GM12878 (cell line): ENCODE data around the gene VPS52. TPM values are rescaled to one million over a fixed set of nuclear protein-coding genes. Genes with fewer than 3 reads are reported as not detected.
A peak's percentile ranks its signal among the peaks of the same experiment; 100 is the strongest.

ENCODE experiments used
- ATAC-seq: fragments of 200-7000 bp; cut with Tn5 transposase; 3 replicates; pipeline ENCODE4 v1.9.1; 2020; ENCODE audit warnings: mild to moderate bottlenecking, moderate library complexity
- BruUV-seq: library from RNA; stranded (reverse); fragments of 400-500 nt; replicated peaks from 2 replicates; lab custom pipeline; 2021; lab: Mats Ljungman, UMichigan
- CTCF ChIA-PET: fragments of 300-600 bp; sonication (Branson Sonifier 250); formaldehyde crosslinking; extraction: SDS; loops from one replicate; lab custom pipeline; 2021; ENCODE audit warnings: inconsistent platforms; lab: Yijun Ruan, JAX
- POLR2A ChIA-PET: fragments of 350-600 bp; formaldehyde crosslinking; extraction: SDS; loops from one replicate; lab custom pipeline; 2021; ENCODE audit warnings: inconsistent platforms; lab: Charles Lee
- RAD21 ChIA-PET: fragments of 300-600 bp; sonication (Branson Sonifier 250); formaldehyde crosslinking; loops from one replicate; lab custom pipeline; 2023; ENCODE audit warnings: antibody characterized with exemption; ENCODE audit not compliant: unreplicated experiment; lab: Charles Lee
- SMC1A ChIA-PET: fragments of 300-600 bp; sonication (Branson Sonifier 250); formaldehyde crosslinking; loops from one replicate; lab custom pipeline; 2023; ENCODE audit not compliant: unreplicated experiment, uncharacterized antibody; lab: Charles Lee
- DNase-seq: peaks from one replicate; pipeline ENCODE4 v3.0.0-alpha.2; 2011; ENCODE audit warnings: low read depth, low spot score
- FAIRE-seq: peaks from 3 replicates; lab custom pipeline; 2011; peaks lifted over from hg19 to GRCh38; lab: Jason Lieb, UNC
- H2AFZ ChIP-seq: 2 replicates; pipeline ENCODE4 v1.6.0; 2011; ENCODE audit warnings: low read depth, low read length, control low read depth; ENCODE audit not compliant: control insufficient read depth
- H3K27ac ChIP-seq: 2 replicates; pipeline ENCODE4 v1.5.1; 2011; ENCODE audit warnings: control low read depth; ENCODE audit not compliant: control insufficient read depth, insufficient read depth
- H3K27me3 ChIP-seq, 2 experiments: replicated peaks in 1 of 2; 2 replicates each; pipeline versions ENCODE4 v1.6.0 to v1.6.1; 2011; ENCODE audit warnings: low read length in 1 of 2; ENCODE audit not compliant: control insufficient read depth in 2 of 2, insufficient read depth in 2 of 2
- H3K36me3 ChIP-seq, 2 experiments: 2 replicates each; pipeline ENCODE4 v1.5.1; 2011; ENCODE audit warnings: low read length in 1 of 2; ENCODE audit not compliant: control insufficient read depth in 2 of 2, insufficient read depth in 2 of 2
- H3K4me1 ChIP-seq: 2 replicates; pipeline ENCODE4 v1.6.1; 2011; ENCODE audit warnings: mild to moderate bottlenecking, low read length, moderate library complexity, mixed read lengths; ENCODE audit not compliant: control insufficient read depth, insufficient read depth
- H3K4me2 ChIP-seq: 2 replicates; pipeline ENCODE4 v1.6.0; 2011; ENCODE audit warnings: control low read depth; ENCODE audit not compliant: control insufficient read depth, insufficient read depth
- H3K4me3 ChIP-seq: fragments of 200-600 bp; sonication (generic); 2 replicates; pipeline ENCODE4 v1.5.1; 2016
- H3K79me2 ChIP-seq: 2 replicates; pipeline ENCODE4 v1.6.0; 2011; ENCODE audit warnings: low read length; ENCODE audit not compliant: control insufficient read depth, insufficient read depth
- H3K9ac ChIP-seq: 2 replicates; pipeline ENCODE4 v1.8.0; 2011; ENCODE audit warnings: low read length, control low read depth, mixed read lengths; ENCODE audit not compliant: control insufficient read depth, insufficient read depth
- H3K9me3 ChIP-seq: replicated peaks from 3 replicates; pipeline ENCODE4 v1.5.1; 2011; ENCODE audit warnings: mild to moderate bottlenecking, low read length; ENCODE audit not compliant: control insufficient read depth, insufficient read depth
- H4K20me1 ChIP-seq: 2 replicates; pipeline ENCODE4 v1.6.0; 2011; ENCODE audit not compliant: control insufficient read depth, insufficient read depth
- CBX3 ChIP-seq: fragments of 200-600 bp; sonication (generic); IDR thresholded peaks from 2 replicates; pipeline ENCODE4 v1.6.1; 2016; ENCODE audit warnings: low read depth, borderline replicate concordance
- KDM1A ChIP-seq: fragments of 200-600 bp; sonication (generic); IDR thresholded peaks from 2 replicates; pipeline ENCODE4 v1.6.1; 2016; ENCODE audit warnings: borderline replicate concordance
- KLF5 ChIP-seq: fragments of 450-650 bp; IDR thresholded peaks from 2 replicates; pipeline ENCODE4 v1.6.1; 2014; ENCODE audit warnings: mild to moderate bottlenecking; ENCODE audit not compliant: partially characterized antibody
- RAD21 ChIP-seq: IDR thresholded peaks from 2 replicates; pipeline ENCODE4 v1.6.1; 2011; ENCODE audit warnings: mild to moderate bottlenecking, low read depth, low read length, moderate library complexity; ENCODE audit not compliant: insufficient read depth
- RBBP5 ChIP-seq: fragments of 200-600 bp; sonication (generic); conservative IDR thresholded peaks from 2 replicates; pipeline ENCODE4 v1.6.1; 2016
- SUZ12 ChIP-seq: fragments of 200-600 bp; sonication (generic); IDR thresholded peaks from one replicate; pipeline ENCODE4 v1.6.1; 2018; ENCODE audit warnings: antibody characterized with exemption, mild to moderate bottlenecking; ENCODE audit not compliant: unreplicated experiment
- TCF7 ChIP-seq: IDR thresholded peaks from 2 replicates; pipeline ENCODE4 v1.6.1; 2014; ENCODE audit warnings: antibody characterized with exemption, borderline replicate concordance
- ZZZ3 ChIP-seq: IDR thresholded peaks from 2 replicates; pipeline ENCODE4 v1.6.1; 2011; ENCODE audit warnings: low read depth; ENCODE audit not compliant: control insufficient read depth, insufficient read length
- WGBS: methylation state at CpG from one replicate; pipeline ENCODE4 v1.1.6; 2016; ENCODE audit warnings: low lambda C conversion rate; ENCODE audit not compliant: insufficient replicate concordance, insufficient coverage; ENCODE audit errors: missing lambda C conversion rate; 5-methylcytosine and 5-hydroxymethylcytosine counted together
- in situ Hi-C: fragments of 300-500 bp; cut with MboI; formaldehyde crosslinking; loops from 9 replicates; pipeline ENCODE4 v1.14.3; 2018; ENCODE audit warnings: mixed read lengths
- intact Hi-C: fragments of 100-400 bp; cut with micrococcal nuclease; formaldehyde crosslinking; loops from one replicate; pipeline ENCODE4 v1.14.2; 2022; ENCODE audit not compliant: unreplicated experiment
- polyA plus RNA-seq, 11 experiments: library from polyadenylated mRNA; depleted of rRNA in 4 of 11; unstranded in 6 of 11; stranded (reverse) in 5 of 11; fragments of >200 nt; fragmentation: Nextera tagmentation in 4 of 11; fragmentation: Illumina TruSeq in 1 of 11; extraction: Ambion mirVana in 4 of 11; extraction: Trizol in 1 of 11; gene quantifications; 1 replicate in 1 of 11; 2 replicates in 10 of 11; pipeline versions ENCODE4 v1.2.1 to v1.2.3, GENCODE V29; 2011 to 2016; ENCODE audit warnings: inconsistent platforms in 2 of 11, missing spikeins in 2 of 11, low read depth in 1 of 11
- total RNA-seq, 4 experiments: library from RNA; depleted of rRNA in 3 of 4; stranded (reverse); fragments of >200 nt in 3 of 4; fragmentation: Illumina TruSeq in 1 of 4; extraction: Trizol in 1 of 4; gene quantifications; 2 replicates each; pipeline versions ENCODE4 v1.2.1 to v1.2.3, GENCODE V29; 2013 to 2021
- TF ChIP-seq, protein P1 (sequence below): IDR thresholded peaks from 2 replicates; pipeline ENCODE4 v1.6.1; 2011; ENCODE audit warnings: mild to moderate bottlenecking, low read depth, low read length, moderate library complexity; ENCODE audit not compliant: insufficient replicate concordance
- TF ChIP-seq, protein P2 (sequence below): fragments of 450-650 bp; IDR thresholded peaks from 2 replicates; pipeline ENCODE4 v1.6.1; 2017; ENCODE audit warnings: mild to moderate bottlenecking, moderate library complexity
- TF ChIP-seq, protein P3 (sequence below): fragments of 450-650 bp; conservative IDR thresholded peaks from 2 replicates; pipeline ENCODE4 v1.6.1; 2017; ENCODE audit warnings: mild to moderate bottlenecking, moderate library complexity

VPS52 gene
- total and polyA plus RNA-seq, 10 of the 15 experiments (the other 5 are each of a cell fraction or from before 2014, with no cell fraction given) = 11.3 to 52.7 (median 36.7) TPM

DNA sequence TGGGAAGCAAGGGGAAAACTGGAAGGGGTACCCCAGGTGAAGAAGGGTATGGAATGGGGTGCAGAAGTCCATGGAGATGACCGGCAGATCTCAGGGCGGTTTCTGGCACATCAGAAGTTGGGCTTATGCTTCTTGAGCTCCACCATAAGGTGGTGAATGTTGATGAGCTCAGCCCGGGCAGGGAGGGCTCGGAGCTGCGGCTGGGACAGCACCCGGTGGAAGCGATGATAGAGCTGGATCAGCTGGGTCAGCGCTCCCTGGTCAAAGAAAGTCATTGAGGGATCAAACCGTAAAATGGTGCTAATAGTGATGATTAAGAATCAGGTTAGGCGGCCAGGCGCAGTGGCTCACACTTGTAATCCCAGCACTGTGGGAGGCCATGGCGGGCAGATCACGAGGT is 20.9 kb downstream of the VPS52 start:
- in situ Hi-C loops = no loop called here
- Histone ChIP-seq H3K79me2 (peaks cover 13% of the 10 kb centered on the region), H3K4me2 (peak overlapping the region; percentile 98), H3K27me3 (no peaks in the 10 kb centered on the region), H3K36me3 (peaks cover 2 to 12% of the 10 kb centered on the region in 2 experiments; a peak in 2 of 4 replicates), H2AFZ (no peak overlapping the region), H4K20me1 (no peaks in the 10 kb centered on the region), H3K9ac (peak overlapping the region; percentile 97; the same call in 1 of the 2 replicates), H3K4me1 (peaks cover 10% of the 10 kb centered on the region), H3K4me3 (no peak overlapping the region), H3K9me3 (no peaks in the 10 kb centered on the region), H3K27ac (no peak overlapping the region)
- ATAC-seq = no peak
- no peak for FAIRE-seq
- no peak for DNase-seq
- ChIA-PET SMC1A (interaction anchor here (0.7 to 3.4 kb wide), 6 partner anchors 18 to 101 kb away, joined by 3 to 17 read pairs (median 4); no protein-coding TSS in a partner anchor), CTCF (interaction anchor here (1.1 to 3.8 kb wide), 7 partner anchors 10 to 317 kb away, joined by 3 to 26 read pairs (median 6); partner anchors contain the start of genes B3GALT4, RGL2, RPS18 and VPS52), POLR2A (interaction anchor here (0.6 to 5.2 kb wide), 12 partner anchors 12 to 1383 kb away, joined by 3 to 40 read pairs (median 4); partner anchors contain the start of genes B3GALT4, RING1, RPS18 and VPS52), RAD21 (interaction anchor here (1.3 to 3.1 kb wide), 2 partner anchors 21 to 77 kb away, joined by 3 to 25 read pairs; partner anchors contain the start of genes RPS18 and VPS52)
- BruUV-seq = no TSS peak
- intact Hi-C loops = no loop called here
- TF ChIP-seq SUZ12 (no peak), TCF7 (no peak), RAD21 (no peak), CBX3 (no peak), KDM1A (no peak), KLF5 (no peak), RBBP5 (no peak), ZZZ3 (no peak)
- TF ChIP-seq, protein P1, sequence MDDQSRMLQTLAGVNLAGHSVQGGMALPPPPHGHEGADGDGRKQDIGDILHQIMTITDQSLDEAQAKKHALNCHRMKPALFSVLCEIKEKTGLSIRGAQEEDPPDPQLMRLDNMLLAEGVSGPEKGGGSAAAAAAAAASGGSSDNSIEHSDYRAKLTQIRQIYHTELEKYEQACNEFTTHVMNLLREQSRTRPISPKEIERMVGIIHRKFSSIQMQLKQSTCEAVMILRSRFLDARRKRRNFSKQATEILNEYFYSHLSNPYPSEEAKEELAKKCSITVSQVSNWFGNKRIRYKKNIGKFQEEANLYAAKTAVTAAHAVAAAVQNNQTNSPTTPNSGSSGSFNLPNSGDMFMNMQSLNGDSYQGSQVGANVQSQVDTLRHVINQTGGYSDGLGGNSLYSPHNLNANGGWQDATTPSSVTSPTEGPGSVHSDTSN = no peak
- TF ChIP-seq, protein P2, sequence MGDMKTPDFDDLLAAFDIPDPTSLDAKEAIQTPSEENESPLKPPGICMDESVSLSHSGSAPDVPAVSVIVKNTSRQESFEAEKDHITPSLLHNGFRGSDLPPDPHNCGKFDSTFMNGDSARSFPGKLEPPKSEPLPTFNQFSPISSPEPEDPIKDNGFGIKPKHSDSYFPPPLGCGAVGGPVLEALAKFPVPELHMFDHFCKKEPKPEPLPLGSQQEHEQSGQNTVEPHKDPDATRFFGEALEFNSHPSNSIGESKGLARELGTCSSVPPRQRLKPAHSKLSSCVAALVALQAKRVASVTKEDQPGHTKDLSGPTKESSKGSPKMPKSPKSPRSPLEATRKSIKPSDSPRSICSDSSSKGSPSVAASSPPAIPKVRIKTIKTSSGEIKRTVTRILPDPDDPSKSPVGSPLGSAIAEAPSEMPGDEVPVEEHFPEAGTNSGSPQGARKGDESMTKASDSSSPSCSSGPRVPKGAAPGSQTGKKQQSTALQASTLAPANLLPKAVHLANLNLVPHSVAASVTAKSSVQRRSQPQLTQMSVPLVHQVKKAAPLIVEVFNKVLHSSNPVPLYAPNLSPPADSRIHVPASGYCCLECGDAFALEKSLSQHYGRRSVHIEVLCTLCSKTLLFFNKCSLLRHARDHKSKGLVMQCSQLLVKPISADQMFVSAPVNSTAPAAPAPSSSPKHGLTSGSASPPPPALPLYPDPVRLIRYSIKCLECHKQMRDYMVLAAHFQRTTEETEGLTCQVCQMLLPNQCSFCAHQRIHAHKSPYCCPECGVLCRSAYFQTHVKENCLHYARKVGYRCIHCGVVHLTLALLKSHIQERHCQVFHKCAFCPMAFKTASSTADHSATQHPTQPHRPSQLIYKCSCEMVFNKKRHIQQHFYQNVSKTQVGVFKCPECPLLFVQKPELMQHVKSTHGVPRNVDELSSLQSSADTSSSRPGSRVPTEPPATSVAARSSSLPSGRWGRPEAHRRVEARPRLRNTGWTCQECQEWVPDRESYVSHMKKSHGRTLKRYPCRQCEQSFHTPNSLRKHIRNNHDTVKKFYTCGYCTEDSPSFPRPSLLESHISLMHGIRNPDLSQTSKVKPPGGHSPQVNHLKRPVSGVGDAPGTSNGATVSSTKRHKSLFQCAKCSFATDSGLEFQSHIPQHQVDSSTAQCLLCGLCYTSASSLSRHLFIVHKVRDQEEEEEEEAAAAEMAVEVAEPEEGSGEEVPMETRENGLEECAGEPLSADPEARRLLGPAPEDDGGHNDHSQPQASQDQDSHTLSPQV = no peak
- TF ChIP-seq, protein P3, sequence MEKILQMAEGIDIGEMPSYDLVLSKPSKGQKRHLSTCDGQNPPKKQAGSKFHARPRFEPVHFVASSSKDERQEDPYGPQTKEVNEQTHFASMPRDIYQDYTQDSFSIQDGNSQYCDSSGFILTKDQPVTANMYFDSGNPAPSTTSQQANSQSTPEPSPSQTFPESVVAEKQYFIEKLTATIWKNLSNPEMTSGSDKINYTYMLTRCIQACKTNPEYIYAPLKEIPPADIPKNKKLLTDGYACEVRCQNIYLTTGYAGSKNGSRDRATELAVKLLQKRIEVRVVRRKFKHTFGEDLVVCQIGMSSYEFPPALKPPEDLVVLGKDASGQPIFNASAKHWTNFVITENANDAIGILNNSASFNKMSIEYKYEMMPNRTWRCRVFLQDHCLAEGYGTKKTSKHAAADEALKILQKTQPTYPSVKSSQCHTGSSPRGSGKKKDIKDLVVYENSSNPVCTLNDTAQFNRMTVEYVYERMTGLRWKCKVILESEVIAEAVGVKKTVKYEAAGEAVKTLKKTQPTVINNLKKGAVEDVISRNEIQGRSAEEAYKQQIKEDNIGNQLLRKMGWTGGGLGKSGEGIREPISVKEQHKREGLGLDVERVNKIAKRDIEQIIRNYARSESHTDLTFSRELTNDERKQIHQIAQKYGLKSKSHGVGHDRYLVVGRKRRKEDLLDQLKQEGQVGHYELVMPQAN = no peak
- WGBS = 97% methylated on average over 13 of the region's 13 CpGs
